ENCODE results near the gene ANKRD52.

- TF ChIP-seq, protein P1, sequence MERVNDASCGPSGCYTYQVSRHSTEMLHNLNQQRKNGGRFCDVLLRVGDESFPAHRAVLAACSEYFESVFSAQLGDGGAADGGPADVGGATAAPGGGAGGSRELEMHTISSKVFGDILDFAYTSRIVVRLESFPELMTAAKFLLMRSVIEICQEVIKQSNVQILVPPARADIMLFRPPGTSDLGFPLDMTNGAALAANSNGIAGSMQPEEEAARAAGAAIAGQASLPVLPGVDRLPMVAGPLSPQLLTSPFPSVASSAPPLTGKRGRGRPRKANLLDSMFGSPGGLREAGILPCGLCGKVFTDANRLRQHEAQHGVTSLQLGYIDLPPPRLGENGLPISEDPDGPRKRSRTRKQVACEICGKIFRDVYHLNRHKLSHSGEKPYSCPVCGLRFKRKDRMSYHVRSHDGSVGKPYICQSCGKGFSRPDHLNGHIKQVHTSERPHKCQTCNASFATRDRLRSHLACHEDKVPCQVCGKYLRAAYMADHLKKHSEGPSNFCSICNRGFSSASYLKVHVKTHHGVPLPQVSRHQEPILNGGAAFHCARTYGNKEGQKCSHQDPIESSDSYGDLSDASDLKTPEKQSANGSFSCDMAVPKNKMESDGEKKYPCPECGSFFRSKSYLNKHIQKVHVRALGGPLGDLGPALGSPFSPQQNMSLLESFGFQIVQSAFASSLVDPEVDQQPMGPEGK (CRISPR knock-in tag; IDR thresholded peaks at IDR 0.05; ENCODE audit: borderline replicate concordance) = no peak
- TF ChIP-seq CSRNP3 (CRISPR knock-in tag; IDR thresholded peaks at IDR 0.05) (no peak), ARNTL (CRISPR knock-in tag; IDR thresholded peaks at IDR 0.05; ENCODE audit: borderline replicate concordance, low read depth) (no peak)
These were observed 69.4 kb downstream of the ANKRD52 start for GRCh38 chr12:56188778-56189098.

Measured in SK-N-SH treated with all-trans-retinoic acid at 6 μM for 48 hours (cell line).